ENCODE measurements around the gene CLASP1. TPM values are rescaled to one million over a fixed set of nuclear protein-coding genes. Genes with fewer than 3 reads are reported as not detected.

CLASP1 gene
- total RNA-seq, 2 experiments from 2014 or later = 33.8 to 72.4 TPM

GRCh38 chr2:121471532-121472469 lies 177.5 kb downstream of the CLASP1 start:
- ChIA-PET POLR2A (interaction anchor here (0.6 kb wide), 1 partner anchor 115 kb away, joined by 3 read pairs; no protein-coding TSS in a partner anchor), CTCF (ENCODE audit: unreplicated experiment) (no interaction called here)
- Histone ChIP-seq H4K20me1 (ENCODE audit: insufficient read depth, low read length) (no peaks in the 10 kb centered on the region), H3K4me2 (ENCODE audit: low read length) (no peak overlapping the region), H3K9me3 (ENCODE audit: low read length) (no peaks in the 10 kb centered on the region), H3K79me2 (ENCODE audit: insufficient read depth, low read depth, low read length) (no peaks in the 10 kb centered on the region), H3K4me1 (ENCODE audit: insufficient read depth, low read length, poor library complexity, severe bottlenecking) (no peaks in the 10 kb centered on the region), H3K27ac (ENCODE audit: low read depth, low read length, poor library complexity, severe bottlenecking) (no peak overlapping the region), H3K36me3 (ENCODE audit: insufficient read depth, low read length) (peaks cover 39% of the 10 kb centered on the region), H3K4me3 (ENCODE audit: low read depth, low read length, poor library complexity, severe bottlenecking) (no peak overlapping the region), H3K9me2 (ENCODE audit: insufficient read depth, low read length) (no peaks in the 10 kb centered on the region), H2AFZ (ENCODE audit: low read length) (no peak overlapping the region)
- DNase-seq (ENCODE audit: low spot score) = no peak
- TF ChIP-seq EZH2phosphoT487 (IDR thresholded peaks at IDR 0.05; ENCODE audit: borderline replicate concordance, low read depth, low read length) (no peak), CTCF (conservative IDR thresholded peaks at IDR 0.05; ENCODE audit: low read length) (no peak)
- intact Hi-C loops (cut with micrococcal nuclease; ENCODE audit: unreplicated experiment) = no loop called here
- no TSS peak for BruUV-seq (replicated peaks)

- H3K4me1 ChIP-seq (ENCODE audit: insufficient read depth, low read length, poor library complexity, severe bottlenecking) = no peaks in the 10 kb centered on the region
- H3K79me2 ChIP-seq (ENCODE audit: insufficient read depth, low read depth, low read length) = no peaks in the 10 kb centered on the region
- ChIA-PET CTCF (ENCODE audit: unreplicated experiment) (no interaction called here), POLR2A (interaction anchor here (1.7 kb wide), 1 partner anchor 20 kb away, joined by 5 read pairs; no protein-coding TSS in a partner anchor)
- no peaks in the 10 kb centered on the region for H3K9me2 ChIP-seq (ENCODE audit: insufficient read depth, low read length)
- DNase-seq (ENCODE audit: low spot score) = no peak
- BruUV-seq (replicated peaks) = no TSS peak
- H3K27ac ChIP-seq (ENCODE audit: low read depth, low read length, poor library complexity, severe bottlenecking) = no peak overlapping the region
- H2AFZ ChIP-seq (ENCODE audit: low read length) = no peak overlapping the region
- 0 out of 2 replicates have a peak, but pooled peaks cover 6% of the 10 kb centered on the region for H3K9me3 ChIP-seq (ENCODE audit: low read length)
- H3K36me3 ChIP-seq (ENCODE audit: insufficient read depth, low read length) = peaks cover 48% of the 10 kb centered on the region
- no peaks in the 10 kb centered on the region for H4K20me1 ChIP-seq (ENCODE audit: insufficient read depth, low read length)
- no peak overlapping the region for H3K4me2 ChIP-seq (ENCODE audit: low read length)
- intact Hi-C loops (cut with micrococcal nuclease; ENCODE audit: unreplicated experiment) = no loop called here
- no peak for TF ChIP-seq EZH2phosphoT487 (IDR thresholded peaks at IDR 0.05; ENCODE audit: borderline replicate concordance, low read depth, low read length)
- no peak for TF ChIP-seq CTCF (conservative IDR thresholded peaks at IDR 0.05; ENCODE audit: low read length)
- no peak overlapping the region for H3K4me3 ChIP-seq (ENCODE audit: low read depth, low read length, poor library complexity, severe bottlenecking)
These were observed 178.3 kb downstream of the CLASP1 start for GRCh38 chr2:121470917-121471316.

- no TSS peak for BruUV-seq (replicated peaks)
- no peak overlapping the region for H3K27ac ChIP-seq (ENCODE audit: low read depth, low read length, poor library complexity, severe bottlenecking)
- POLR2A ChIA-PET = interaction anchor here (1.7 kb wide), 1 partner anchor 18 kb away, joined by 5 read pairs; no protein-coding TSS in a partner anchor
These were observed 179.9 kb downstream of the CLASP1 start for GRCh38 chr2:121469356-121469755.

More at GRCh38 chr2:121469356-121469755, 179.9 kb downstream of the CLASP1 start:
- DNase-seq (ENCODE audit: low spot score) = no peak
- CTCF ChIA-PET (ENCODE audit: unreplicated experiment) = no interaction called here
- TF ChIP-seq EZH2phosphoT487 (IDR thresholded peaks at IDR 0.05; ENCODE audit: borderline replicate concordance, low read depth, low read length) = no peak
- no peak for TF ChIP-seq CTCF (conservative IDR thresholded peaks at IDR 0.05; ENCODE audit: low read length)
- intact Hi-C loops (cut with micrococcal nuclease; ENCODE audit: unreplicated experiment) = no loop called here
- Histone ChIP-seq H4K20me1 (ENCODE audit: insufficient read depth, low read length) (no peaks in the 10 kb centered on the region), H2AFZ (ENCODE audit: low read length) (no peak overlapping the region), H3K4me2 (ENCODE audit: low read length) (no peak overlapping the region), H3K36me3 (ENCODE audit: insufficient read depth, low read length) (peaks cover 51% of the 10 kb centered on the region), H3K9me3 (ENCODE audit: low read length) (0 out of 2 replicates have a peak, but pooled peaks cover 6% of the 10 kb centered on the region), H3K4me3 (ENCODE audit: low read depth, low read length, poor library complexity, severe bottlenecking) (no peak overlapping the region), H3K79me2 (ENCODE audit: insufficient read depth, low read depth, low read length) (no peaks in the 10 kb centered on the region), H3K4me1 (ENCODE audit: insufficient read depth, low read length, poor library complexity, severe bottlenecking) (no peaks in the 10 kb centered on the region), H3K9me2 (ENCODE audit: insufficient read depth, low read length) (no peaks in the 10 kb centered on the region)
